ENCODE data around the gene CREB5. TPM values are rescaled to one million over a fixed set of nuclear protein-coding genes. Genes with fewer than 3 reads are reported as not detected.

CREB5 gene
- total RNA-seq, 1 experiment from 2014 or later = 5.2 TPM

- no peak overlapping the region for H3K4me2 ChIP-seq (ENCODE audit: low read length)
- H3K4me3 ChIP-seq (ENCODE audit: low read length) = no peak overlapping the region
- no peak for ATAC-seq
- no peak for DNase-seq
- no peaks in the 10 kb centered on the region for H3K79me2 ChIP-seq (ENCODE audit: low read length)
- H3K36me3 ChIP-seq (ENCODE audit: low read depth, low read length) = no peaks in the 10 kb centered on the region
- no peak overlapping the region for H3K27ac ChIP-seq (ENCODE audit: low read length)
- no peak overlapping the region for H3K9ac ChIP-seq (ENCODE audit: low read length)
- H3K4me1 ChIP-seq (ENCODE audit: insufficient read depth, low read length) = no peaks in the 10 kb centered on the region
- no peaks in the 10 kb centered on the region for H3K27me3 ChIP-seq (ENCODE audit: low read length)
- H2AFZ ChIP-seq (ENCODE audit: low read length) = no peak overlapping the region
- no peaks in the 10 kb centered on the region for H3K9me3 ChIP-seq (ENCODE audit: low read length)
- intact Hi-C loops (cut with micrococcal nuclease) = no loop called here
- H4K20me1 ChIP-seq (ENCODE audit: low read length) = no peaks in the 10 kb centered on the region
- H3F3A ChIP-seq (ENCODE audit: low read length, unreplicated experiment) = no peaks in the 10 kb centered on the region
- TF ChIP-seq, protein P1, sequence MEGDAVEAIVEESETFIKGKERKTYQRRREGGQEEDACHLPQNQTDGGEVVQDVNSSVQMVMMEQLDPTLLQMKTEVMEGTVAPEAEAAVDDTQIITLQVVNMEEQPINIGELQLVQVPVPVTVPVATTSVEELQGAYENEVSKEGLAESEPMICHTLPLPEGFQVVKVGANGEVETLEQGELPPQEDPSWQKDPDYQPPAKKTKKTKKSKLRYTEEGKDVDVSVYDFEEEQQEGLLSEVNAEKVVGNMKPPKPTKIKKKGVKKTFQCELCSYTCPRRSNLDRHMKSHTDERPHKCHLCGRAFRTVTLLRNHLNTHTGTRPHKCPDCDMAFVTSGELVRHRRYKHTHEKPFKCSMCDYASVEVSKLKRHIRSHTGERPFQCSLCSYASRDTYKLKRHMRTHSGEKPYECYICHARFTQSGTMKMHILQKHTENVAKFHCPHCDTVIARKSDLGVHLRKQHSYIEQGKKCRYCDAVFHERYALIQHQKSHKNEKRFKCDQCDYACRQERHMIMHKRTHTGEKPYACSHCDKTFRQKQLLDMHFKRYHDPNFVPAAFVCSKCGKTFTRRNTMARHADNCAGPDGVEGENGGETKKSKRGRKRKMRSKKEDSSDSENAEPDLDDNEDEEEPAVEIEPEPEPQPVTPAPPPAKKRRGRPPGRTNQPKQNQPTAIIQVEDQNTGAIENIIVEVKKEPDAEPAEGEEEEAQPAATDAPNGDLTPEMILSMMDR (conservative IDR thresholded peaks at IDR 0.05; ENCODE audit: low read depth, low read length) = no peak
- TF ChIP-seq EZH2 (IDR thresholded peaks at IDR 0.05; ENCODE audit: low read length, unreplicated experiment) (no peak), EZH2phosphoT487 (IDR thresholded peaks at IDR 0.05; ENCODE audit: borderline replicate concordance, low read length) (no peak)
- no TSS peak for BruUV-seq (replicated peaks)
- CTCF ChIA-PET = no interaction called here
- POLR2A ChIA-PET (ENCODE audit: unreplicated experiment) = no interaction called here
- H3K9me2 ChIP-seq (replicated peaks; ENCODE audit: low read length) = no peaks in the 10 kb centered on the region
Measured at GRCh38 chr7:28509251-28510025, 97.1 kb downstream of the CREB5 start.

- no peak overlapping the region for H3K4me3 ChIP-seq (ENCODE audit: low read length)
- TF ChIP-seq, protein P1 (conservative IDR thresholded peaks at IDR 0.05; ENCODE audit: low read depth, low read length) = no peak
- no peak overlapping the region for H3K4me2 ChIP-seq (ENCODE audit: low read length)
- ATAC-seq (no peak), DNase-seq (no peak)
- H3K27ac ChIP-seq (ENCODE audit: low read length) = no peak overlapping the region
- ChIA-PET POLR2A (ENCODE audit: unreplicated experiment) (no interaction called here), CTCF (no interaction called here)
- no peaks in the 10 kb centered on the region for H3K4me1 ChIP-seq (ENCODE audit: insufficient read depth, low read length)
- no peaks in the 10 kb centered on the region for H3K27me3 ChIP-seq (ENCODE audit: low read length)
- no peak overlapping the region for H3K9ac ChIP-seq (ENCODE audit: low read length)
- intact Hi-C loops (cut with micrococcal nuclease) = no loop called here
- no peaks in the 10 kb centered on the region for H3K79me2 ChIP-seq (ENCODE audit: low read length)
- H2AFZ ChIP-seq (ENCODE audit: low read length) = no peak overlapping the region
- H3K9me3 ChIP-seq (ENCODE audit: low read length) = no peaks in the 10 kb centered on the region
- no peaks in the 10 kb centered on the region for H3K9me2 ChIP-seq (replicated peaks; ENCODE audit: low read length)
- no peaks in the 10 kb centered on the region for H3K36me3 ChIP-seq (ENCODE audit: low read depth, low read length)
- no peaks in the 10 kb centered on the region for H4K20me1 ChIP-seq (ENCODE audit: low read length)
- no TSS peak for BruUV-seq (replicated peaks)
- no peaks in the 10 kb centered on the region for H3F3A ChIP-seq (ENCODE audit: low read length, unreplicated experiment)
Measured at GRCh38 chr7:28510026-28510369, 97.7 kb downstream of the CREB5 start.

DNA sequence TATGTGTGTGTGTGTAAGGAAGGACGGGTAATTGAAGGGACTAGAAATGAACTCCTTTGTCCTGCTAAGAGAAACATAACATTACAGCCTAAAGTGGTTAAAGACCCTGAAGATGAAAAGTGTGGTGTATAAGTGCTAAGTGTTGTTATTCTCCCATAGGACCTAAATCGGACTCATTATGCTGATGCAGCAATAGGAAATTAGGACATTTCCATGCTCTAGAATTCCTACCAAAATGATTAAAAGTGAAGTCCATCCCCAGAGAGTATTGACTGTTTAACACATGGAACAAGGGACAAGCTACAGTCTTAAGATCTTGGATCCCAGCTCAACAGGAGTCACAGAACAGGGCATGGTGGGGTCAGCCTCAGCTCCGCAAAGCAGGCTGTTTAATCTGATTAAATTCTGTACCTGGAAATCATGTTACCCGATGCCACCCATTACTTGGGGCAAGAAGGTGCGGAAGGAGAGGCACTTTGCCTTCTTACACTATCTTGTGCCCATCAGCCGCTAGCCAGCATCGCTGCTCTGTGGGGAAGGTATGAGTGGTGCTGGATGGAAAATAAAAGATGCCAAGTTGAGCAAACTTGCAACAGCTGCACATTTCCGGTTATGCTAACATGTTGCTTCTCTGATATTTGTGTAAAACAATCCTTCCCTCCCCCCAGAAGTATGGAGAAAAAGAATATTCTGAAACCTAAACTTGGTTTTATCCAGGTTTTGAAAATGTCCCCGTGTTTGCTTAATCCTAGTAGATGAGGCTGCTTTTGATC, 100.5 kb downstream of the CREB5 start:
- no peaks in the 10 kb centered on the region for H3K9me2 ChIP-seq (replicated peaks; ENCODE audit: low read length)
- no peaks in the 10 kb centered on the region for H3K4me1 ChIP-seq (ENCODE audit: insufficient read depth, low read length)
- no peaks in the 10 kb centered on the region for H3K79me2 ChIP-seq (ENCODE audit: low read length)
- no peak for DNase-seq
- no peaks in the 10 kb centered on the region for H4K20me1 ChIP-seq (ENCODE audit: low read length)
- no peak overlapping the region for H3K9ac ChIP-seq (ENCODE audit: low read length)
- H3K9me3 ChIP-seq (ENCODE audit: low read length) = no peaks in the 10 kb centered on the region
- intact Hi-C loops (cut with micrococcal nuclease) = no loop called here
- no peaks in the 10 kb centered on the region for H3F3A ChIP-seq (ENCODE audit: low read length, unreplicated experiment)
- TF ChIP-seq, protein P1 (conservative IDR thresholded peaks at IDR 0.05; ENCODE audit: low read depth, low read length) = no peak
- TF ChIP-seq EZH2phosphoT487 (IDR thresholded peaks at IDR 0.05; ENCODE audit: borderline replicate concordance, low read length) = no peak
- TF ChIP-seq EZH2 (IDR thresholded peaks at IDR 0.05; ENCODE audit: low read length, unreplicated experiment) = no peak
- no peak for ATAC-seq
- no peak overlapping the region for H3K4me3 ChIP-seq (ENCODE audit: low read length)
- H3K36me3 ChIP-seq (ENCODE audit: low read depth, low read length) = no peaks in the 10 kb centered on the region
- CTCF ChIA-PET = no interaction called here
- POLR2A ChIA-PET (ENCODE audit: unreplicated experiment) = no interaction called here
- no peak overlapping the region for H2AFZ ChIP-seq (ENCODE audit: low read length)
- no TSS peak for BruUV-seq (replicated peaks)
- H3K27me3 ChIP-seq (ENCODE audit: low read length) = no peaks in the 10 kb centered on the region
- no peak overlapping the region for H3K27ac ChIP-seq (ENCODE audit: low read length)
- H3K4me2 ChIP-seq (ENCODE audit: low read length) = no peak overlapping the region

Data from PC-3 (cell line).